DOHH2 (cell line): ENCODE measurements around the gene SOX5.

Experiments used
- H3F3A ChIP-seq: fragments of 200-600 bp; sonication (generic), shearing (Covaris generic); 2 replicates; pipeline ENCODE4 v1.6.0; 2016; ENCODE audit warnings: antibody characterized with exemption, mild to moderate bottlenecking; ENCODE audit not compliant: control insufficient read depth, insufficient read depth
- H3K27ac ChIP-seq: fragments of 200-600 bp; sonication (generic); 2 replicates; pipeline ENCODE4 v1.5.1; 2014; ENCODE audit warnings: low read depth, mild to moderate bottlenecking, low read length, moderate library complexity
- H3K27me3 ChIP-seq: fragments of 200-600 bp; sonication (generic); 2 replicates; pipeline ENCODE4 v1.6.1; 2014; ENCODE audit warnings: mild to moderate bottlenecking, low read length, mixed read lengths; ENCODE audit not compliant: control insufficient read depth
- H3K36me3 ChIP-seq: fragments of 200-600 bp; sonication (generic); 2 replicates; pipeline ENCODE4 v1.6.1; 2014; ENCODE audit warnings: mild to moderate bottlenecking, low read length, moderate library complexity, mixed read lengths; ENCODE audit not compliant: control insufficient read depth
- H3K4me1 ChIP-seq: fragments of 200-600 bp; sonication (generic); 2 replicates; pipeline ENCODE4 v1.6.1; 2014; ENCODE audit warnings: mild to moderate bottlenecking, low read length, mixed read lengths; ENCODE audit not compliant: control insufficient read depth
- H3K4me2 ChIP-seq: fragments of 200-600 bp; sonication (generic); 2 replicates; pipeline ENCODE4 v1.6.0; 2014; ENCODE audit warnings: mild to moderate bottlenecking, low read length, moderate library complexity
- H3K4me3 ChIP-seq: fragments of 200-600 bp; sonication (generic); 2 replicates; pipeline ENCODE4 v1.5.1; 2014; ENCODE audit warnings: mild to moderate bottlenecking, low read length, mixed read lengths
- H3K79me2 ChIP-seq: fragments of 200-600 bp; sonication (generic); 2 replicates; pipeline ENCODE4 v1.6.1; 2014; ENCODE audit warnings: mild to moderate bottlenecking, low read length, mixed read lengths; ENCODE audit not compliant: control insufficient read depth
- H3K9me2 ChIP-seq: fragments of 200-600 bp; sonication (generic); replicated peaks from 2 replicates; pipeline ENCODE4 v1.6.1; 2014; ENCODE audit warnings: mild to moderate bottlenecking, low read length, mixed read lengths; ENCODE audit not compliant: control insufficient read depth
- H3K9me3 ChIP-seq: fragments of 200-600 bp; sonication (generic); 2 replicates; pipeline ENCODE4 v1.6.1; 2014; ENCODE audit warnings: antibody characterized with exemption, low read length, mixed read lengths; ENCODE audit not compliant: control insufficient read depth, insufficient read depth
- H4K20me1 ChIP-seq: fragments of 200-600 bp; sonication (generic); 2 replicates; pipeline ENCODE4 v1.6.0; 2014; ENCODE audit warnings: low read depth, mild to moderate bottlenecking, antibody characterized with exemption, low read length, moderate library complexity; ENCODE audit not compliant: control insufficient read depth, insufficient read depth
- EZH2phosphoT487 ChIP-seq: fragments of 200-600 bp; sonication (generic); IDR thresholded peaks from 2 replicates; pipeline ENCODE4 v1.6.1; 2017; ENCODE audit warnings: borderline replicate concordance, mild to moderate bottlenecking, antibody characterized with exemption, low read length, moderate library complexity, mixed read lengths
- TF ChIP-seq, protein P1 (sequence below): fragments of 200-600 bp; sonication (generic); IDR thresholded peaks from one replicate; pipeline ENCODE4 v1.5.1; 2014; ENCODE audit warnings: antibody characterized with exemption, mild to moderate bottlenecking, low read depth, low read length; ENCODE audit not compliant: poor library complexity, severe bottlenecking

The SOX5 gene

DNA sequence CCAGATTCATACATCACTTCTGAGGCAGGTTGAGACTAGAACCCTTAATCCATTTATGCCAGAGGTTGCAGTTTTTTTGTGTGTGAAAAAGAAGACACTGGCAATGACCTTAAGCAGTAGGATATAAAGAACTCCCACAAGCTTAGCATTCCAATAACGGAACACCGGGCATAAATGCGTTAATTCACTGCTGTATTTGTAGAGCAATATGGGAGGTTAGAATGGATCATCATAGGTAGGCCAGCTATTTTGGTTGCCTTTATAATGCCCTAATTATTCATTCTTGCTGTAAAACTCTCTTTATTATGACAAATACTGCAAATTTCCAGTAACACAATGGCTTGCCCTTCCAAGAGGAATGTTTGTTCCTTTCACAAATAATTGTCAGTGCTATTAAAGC, 322.7 kb downstream of the SOX5 start:
- no peak for TF ChIP-seq EZH2phosphoT487
- Histone ChIP-seq H3K27me3 (no peaks in the 10 kb centered on the region), H3K27ac (no peak overlapping the region), H3K4me2 (no peak overlapping the region), H4K20me1 (no peaks in the 10 kb centered on the region), H3K36me3 (no peaks in the 10 kb centered on the region), H3K4me1 (no peaks in the 10 kb centered on the region), H3F3A (no peaks in the 10 kb centered on the region), H3K4me3 (no peak overlapping the region), H3K9me2 (no peaks in the 10 kb centered on the region), H3K79me2 (no peaks in the 10 kb centered on the region), H3K9me3 (no peaks in the 10 kb centered on the region)

DNA sequence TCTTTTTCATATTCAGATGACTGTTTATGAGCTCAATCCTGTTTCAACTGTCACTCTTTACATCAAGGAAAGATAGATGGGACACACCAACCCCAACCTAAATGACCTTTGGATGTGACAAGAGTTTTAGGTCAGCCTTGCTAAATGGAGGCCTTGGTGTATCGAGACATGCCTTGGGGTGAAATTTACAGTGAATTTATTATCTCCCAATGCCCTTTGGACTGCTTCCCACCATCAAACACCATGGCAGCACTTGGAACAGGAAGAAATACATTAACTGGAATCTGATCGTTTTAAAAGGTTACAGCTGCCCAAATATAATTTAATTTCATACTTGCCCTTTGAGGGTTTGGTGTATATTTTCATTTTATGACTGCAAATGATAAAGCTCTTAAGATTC, 327.6 kb downstream of the SOX5 start:
- Histone ChIP-seq H3K79me2 (no peaks in the 10 kb centered on the region), H3K27me3 (no peaks in the 10 kb centered on the region), H3K4me1 (no peaks in the 10 kb centered on the region), H3K27ac (no peak overlapping the region), H3K4me2 (no peak overlapping the region), H3K4me3 (no peak overlapping the region), H3K9me2 (no peaks in the 10 kb centered on the region), H3F3A (no peaks in the 10 kb centered on the region), H4K20me1 (no peaks in the 10 kb centered on the region), H3K9me3 (no peaks in the 10 kb centered on the region), H3K36me3 (no peaks in the 10 kb centered on the region)
- TF ChIP-seq EZH2phosphoT487: no peak
- TF ChIP-seq, protein P1, sequence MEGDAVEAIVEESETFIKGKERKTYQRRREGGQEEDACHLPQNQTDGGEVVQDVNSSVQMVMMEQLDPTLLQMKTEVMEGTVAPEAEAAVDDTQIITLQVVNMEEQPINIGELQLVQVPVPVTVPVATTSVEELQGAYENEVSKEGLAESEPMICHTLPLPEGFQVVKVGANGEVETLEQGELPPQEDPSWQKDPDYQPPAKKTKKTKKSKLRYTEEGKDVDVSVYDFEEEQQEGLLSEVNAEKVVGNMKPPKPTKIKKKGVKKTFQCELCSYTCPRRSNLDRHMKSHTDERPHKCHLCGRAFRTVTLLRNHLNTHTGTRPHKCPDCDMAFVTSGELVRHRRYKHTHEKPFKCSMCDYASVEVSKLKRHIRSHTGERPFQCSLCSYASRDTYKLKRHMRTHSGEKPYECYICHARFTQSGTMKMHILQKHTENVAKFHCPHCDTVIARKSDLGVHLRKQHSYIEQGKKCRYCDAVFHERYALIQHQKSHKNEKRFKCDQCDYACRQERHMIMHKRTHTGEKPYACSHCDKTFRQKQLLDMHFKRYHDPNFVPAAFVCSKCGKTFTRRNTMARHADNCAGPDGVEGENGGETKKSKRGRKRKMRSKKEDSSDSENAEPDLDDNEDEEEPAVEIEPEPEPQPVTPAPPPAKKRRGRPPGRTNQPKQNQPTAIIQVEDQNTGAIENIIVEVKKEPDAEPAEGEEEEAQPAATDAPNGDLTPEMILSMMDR: no peak

DNA sequence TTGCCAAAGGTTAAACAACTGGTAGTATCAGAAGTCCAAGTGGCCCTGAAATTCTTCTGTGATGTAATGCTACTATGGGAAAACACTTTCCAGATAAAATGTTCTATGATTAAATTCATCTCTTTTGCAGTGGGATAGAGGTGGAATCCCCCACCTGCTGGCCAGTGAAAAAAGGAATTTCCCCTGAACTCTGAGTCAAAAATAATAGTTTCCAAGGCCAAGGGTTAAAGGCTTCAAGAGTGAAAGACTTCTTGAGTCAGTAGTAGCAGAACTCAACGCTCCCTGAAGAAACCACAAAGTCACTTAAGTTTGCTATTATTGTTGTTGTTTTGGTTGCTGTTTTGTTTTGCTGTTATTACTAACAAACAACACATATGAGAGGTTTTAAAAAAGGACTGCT, 330.8 kb downstream of the SOX5 start:
- H3K36me3 ChIP-seq: no peaks in the 10 kb centered on the region
- no peak for TF ChIP-seq EZH2phosphoT487
- TF ChIP-seq, protein P1: no peak
- H3K27ac ChIP-seq: no peak overlapping the region

DNA sequence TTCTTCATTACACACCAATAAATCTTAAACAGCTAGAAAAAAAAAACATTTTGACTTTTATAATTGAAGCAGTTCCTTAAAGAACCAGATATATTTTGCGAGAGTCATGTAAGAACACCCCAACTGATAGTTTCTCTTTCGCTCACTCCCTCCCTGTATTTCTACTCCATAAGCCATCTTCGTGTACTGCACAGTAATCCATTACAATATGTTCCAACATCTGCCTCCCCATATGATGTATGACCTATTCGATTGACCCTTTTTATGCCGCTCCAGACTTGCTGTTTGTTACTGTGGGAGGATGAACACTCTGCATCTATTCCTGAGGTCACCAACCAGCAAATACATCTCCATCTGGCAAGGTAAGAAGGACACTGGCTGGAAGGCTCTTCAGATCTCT, 331.7 kb downstream of the SOX5 start:
- Histone ChIP-seq H3K9me2 (no peaks in the 10 kb centered on the region), H3K9me3 (no peaks in the 10 kb centered on the region; the same call in 1 of the 2 replicates), H3K27me3 (no peaks in the 10 kb centered on the region), H4K20me1 (no peaks in the 10 kb centered on the region), H3K4me1 (no peaks in the 10 kb centered on the region), H3K79me2 (no peaks in the 10 kb centered on the region), H3K4me3 (no peak overlapping the region), H3K27ac (no peak overlapping the region), H3K4me2 (no peak overlapping the region), H3F3A (no peaks in the 10 kb centered on the region), H3K36me3 (no peaks in the 10 kb centered on the region)
- TF ChIP-seq, protein P1: no peak
- TF ChIP-seq EZH2phosphoT487: no peak

More for the DNA sequence above, 330.8 kb downstream of the SOX5 start:
- Histone ChIP-seq H3K4me1 (no peaks in the 10 kb centered on the region), H3K27me3 (no peaks in the 10 kb centered on the region), H3F3A (no peaks in the 10 kb centered on the region), H3K4me3 (no peak overlapping the region), H4K20me1 (no peaks in the 10 kb centered on the region), H3K79me2 (no peaks in the 10 kb centered on the region), H3K9me2 (no peaks in the 10 kb centered on the region), H3K4me2 (no peak overlapping the region), H3K9me3 (no peaks in the 10 kb centered on the region; the same call in 1 of the 2 replicates)
